HUES48 (cell line): Measurements from ENCODE around the gene ARHGEF17.

Experiments used
- H3K27ac ChIP-seq: one replicate; pipeline ENCODE4 v1.7.0; 2013; ENCODE audit warnings: low read depth, low read length, inconsistent platforms
- H3K27me3 ChIP-seq: 2 replicates; pipeline ENCODE4 v1.6.1; 2013; ENCODE audit warnings: mild to moderate bottlenecking, low read length; ENCODE audit not compliant: control insufficient read depth, insufficient read depth
- H3K36me3 ChIP-seq: 2 replicates; pipeline ENCODE4 v1.6.1; 2013; ENCODE audit warnings: low read length; ENCODE audit not compliant: control insufficient read depth, insufficient read depth
- H3K4me1 ChIP-seq: 2 replicates; pipeline ENCODE4 v1.6.1; 2013; ENCODE audit warnings: mild to moderate bottlenecking, low read length; ENCODE audit not compliant: control insufficient read depth, insufficient read depth
- H3K4me3 ChIP-seq: 2 replicates; pipeline ENCODE4 v1.5.1; 2013; ENCODE audit warnings: mild to moderate bottlenecking, low read depth, low read length
- H3K9ac ChIP-seq: 2 replicates; pipeline ENCODE4 v1.6.1; 2013; ENCODE audit warnings: mild to moderate bottlenecking, low read depth, low read length, moderate library complexity
- H3K9me3 ChIP-seq: 2 replicates; pipeline ENCODE4 v1.6.1; 2013; ENCODE audit warnings: low read length; ENCODE audit not compliant: control insufficient read depth, insufficient read depth

Gene ARHGEF17

DNA sequence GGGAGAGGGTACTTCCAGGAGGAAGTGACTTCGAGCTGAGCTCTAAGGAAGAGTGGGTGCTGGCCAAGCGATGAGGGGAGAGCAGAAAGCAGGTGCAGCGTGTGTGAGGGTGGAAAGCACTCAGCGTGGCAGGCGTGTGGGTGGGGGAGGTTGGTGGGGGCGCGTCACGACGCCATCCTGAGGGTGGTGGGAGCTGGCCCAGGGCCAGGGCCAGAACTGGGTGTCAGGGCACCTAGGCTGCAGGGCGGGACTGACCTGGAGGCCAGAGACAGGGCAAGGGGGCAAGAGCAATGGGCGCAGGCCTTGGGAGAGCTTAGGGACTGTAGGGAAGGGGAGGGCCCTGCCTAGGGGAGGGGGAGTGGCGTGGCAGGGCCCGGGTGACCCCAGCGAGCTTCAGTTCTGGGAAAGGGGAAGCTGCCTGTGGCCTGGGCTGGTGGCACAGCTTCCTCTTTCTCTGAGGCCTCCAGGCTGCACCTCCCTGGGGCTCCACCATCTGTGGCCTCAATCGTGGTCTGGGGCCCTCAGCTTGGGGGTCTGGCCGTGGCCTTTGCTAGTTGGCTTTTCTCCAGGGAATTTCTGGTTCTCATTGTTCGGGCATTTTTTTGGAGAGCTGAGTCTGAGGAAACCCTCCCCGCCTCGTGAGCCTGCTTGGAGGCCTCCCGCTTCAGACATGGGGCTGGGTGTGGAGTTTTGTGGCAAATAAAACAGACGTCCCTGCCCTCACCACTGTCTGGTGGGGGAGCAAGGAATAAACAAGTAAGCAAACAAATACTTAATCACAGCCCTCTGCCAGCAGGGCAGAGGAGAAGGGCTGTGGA lies 77.0 kb downstream of the ARHGEF17 start:
- Histone ChIP-seq H3K36me3 (no peaks in the 10 kb centered on the region), H3K27ac (no peak overlapping the region), H3K27me3 (no peaks in the 10 kb centered on the region), H3K4me3 (no peak overlapping the region), H3K9ac (no peak overlapping the region), H3K9me3 (no peaks in the 10 kb centered on the region), H3K4me1 (peaks cover 8% of the 10 kb centered on the region; the same call in 1 of the 2 replicates)

- no peak overlapping the region for H3K27ac ChIP-seq
- no peaks in the 10 kb centered on the region for H3K9me3 ChIP-seq
- no peak overlapping the region for H3K9ac ChIP-seq
- H3K4me1 ChIP-seq, result peaks cover 8% of the 10 kb centered on the region; the same call in 1 of the 2 replicates
- no peaks in the 10 kb centered on the region for H3K36me3 ChIP-seq
- no peak overlapping the region for H3K4me3 ChIP-seq
- no peaks in the 10 kb centered on the region for H3K27me3 ChIP-seq
Observed at GRCh38 chr11:73386016-73386415, 77.9 kb downstream of the ARHGEF17 start.

DNA sequence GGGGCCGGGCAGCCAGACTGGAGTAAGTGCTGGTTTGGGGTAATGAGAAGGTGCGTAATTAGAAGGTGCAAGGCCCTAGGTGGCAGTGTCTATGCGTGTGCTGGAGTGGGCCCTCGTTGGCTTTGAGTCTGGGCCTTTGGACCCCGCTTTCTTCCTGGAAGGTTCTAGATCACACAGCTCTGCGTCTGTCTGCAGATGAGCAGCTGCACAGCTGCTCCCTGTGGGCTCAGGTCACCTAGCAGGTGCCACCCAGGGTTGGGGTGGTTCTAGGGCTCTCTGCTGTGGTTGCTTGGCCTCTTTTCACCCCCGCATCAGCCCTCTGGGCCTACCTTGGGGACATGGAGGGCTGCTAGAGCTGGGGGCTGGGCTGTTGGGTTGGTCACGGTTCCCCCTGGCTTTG lies 78.5 kb downstream of the ARHGEF17 start:
- Histone ChIP-seq H3K4me1 (peaks cover 8% of the 10 kb centered on the region; the same call in 1 of the 2 replicates), H3K9me3 (no peaks in the 10 kb centered on the region), H3K4me3 (no peak overlapping the region), H3K27ac (no peak overlapping the region), H3K36me3 (no peaks in the 10 kb centered on the region), H3K9ac (no peak overlapping the region), H3K27me3 (no peaks in the 10 kb centered on the region)

DNA sequence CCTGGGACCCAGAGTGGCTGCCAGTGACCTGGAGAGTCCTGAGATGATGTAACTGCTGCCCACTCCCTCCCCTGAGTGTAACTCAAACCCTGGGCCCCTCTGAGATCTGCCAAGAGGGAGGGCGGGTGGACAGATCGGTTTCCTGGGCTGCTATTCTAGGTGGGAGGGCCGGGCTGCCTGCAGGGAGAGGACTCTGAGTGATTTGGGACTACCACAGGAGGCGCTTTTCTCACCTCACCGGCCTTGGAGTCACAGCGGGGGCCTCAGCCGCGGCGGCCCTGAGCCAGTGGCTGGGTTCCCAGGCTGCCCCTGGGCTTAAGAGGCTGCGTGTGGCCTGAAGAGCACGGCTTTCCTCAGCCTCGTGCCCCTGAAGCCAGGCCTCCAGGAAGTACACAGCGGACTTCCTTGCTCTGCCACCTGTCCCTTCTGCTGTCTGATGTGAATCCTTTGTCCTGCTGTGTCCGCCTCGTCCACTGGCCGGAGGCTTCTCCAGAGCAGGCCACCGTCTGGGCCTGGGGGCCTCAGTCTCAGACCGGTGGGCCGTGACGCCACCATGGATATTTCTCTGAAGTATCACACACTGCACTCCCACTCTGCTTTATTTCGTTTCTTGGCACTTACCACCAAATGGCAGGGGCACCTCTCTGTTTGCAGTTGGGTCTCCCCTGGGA lies 79.7 kb downstream of the ARHGEF17 start:
- Histone ChIP-seq H3K4me1 (peaks cover 8% of the 10 kb centered on the region; the same call in 1 of the 2 replicates), H3K9ac (no peak overlapping the region), H3K4me3 (no peak overlapping the region)

DNA sequence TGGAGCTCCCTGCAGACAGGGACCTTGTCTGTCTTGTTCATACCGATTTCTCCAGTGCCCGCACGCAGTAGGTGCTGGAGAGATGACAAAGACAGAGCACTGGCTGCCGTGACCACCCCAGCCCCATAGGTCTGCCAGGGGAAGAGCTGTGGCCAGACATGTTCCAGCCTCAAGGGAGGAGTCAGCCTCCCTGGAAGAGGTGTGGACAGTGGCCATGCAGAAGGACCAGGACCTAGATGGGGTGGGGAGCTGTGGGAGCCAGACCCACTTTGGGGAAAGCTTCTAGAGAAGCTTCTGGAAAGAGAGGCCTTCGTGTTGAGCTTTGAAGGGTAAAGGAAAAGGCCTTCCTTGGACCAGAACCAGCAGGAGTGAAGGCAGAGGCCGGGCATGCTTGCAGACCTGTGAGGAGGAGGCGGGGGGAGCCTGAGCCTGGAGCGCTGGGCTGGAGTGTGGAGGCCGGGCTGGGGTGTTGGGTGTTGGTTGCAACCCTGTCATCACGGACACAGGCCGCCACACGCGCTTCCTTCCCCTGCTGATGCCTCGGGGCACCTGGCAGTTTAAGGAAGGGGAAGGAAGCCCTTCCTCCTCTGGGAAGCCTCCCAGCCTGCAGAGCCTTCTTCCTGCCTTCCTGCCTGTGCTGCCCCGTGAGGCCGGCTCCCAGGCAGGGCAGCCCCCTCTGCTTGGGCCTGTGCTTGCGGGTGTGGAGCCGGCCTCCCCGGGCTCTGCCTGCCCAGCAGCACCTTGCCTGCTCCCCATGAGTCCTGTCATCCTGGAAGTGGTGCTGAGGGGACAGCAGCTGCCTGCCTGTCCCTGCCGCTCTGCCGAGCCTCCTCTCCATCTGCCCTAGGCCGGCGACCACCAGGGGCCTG lies 80.4 kb downstream of the ARHGEF17 start:
- peaks cover 5% of the 10 kb centered on the region; the same call in 1 of the 2 replicates for H3K4me1 ChIP-seq
- H3K9ac ChIP-seq, result no peak overlapping the region
- no peaks in the 10 kb centered on the region for H3K9me3 ChIP-seq
- H3K27ac ChIP-seq, result no peak overlapping the region
- no peaks in the 10 kb centered on the region for H3K27me3 ChIP-seq
- H3K4me3 ChIP-seq, result no peak overlapping the region
- H3K36me3 ChIP-seq, result no peaks in the 10 kb centered on the region

More for the DNA sequence above, 79.7 kb downstream of the ARHGEF17 start:
- Histone ChIP-seq H3K9me3 (no peaks in the 10 kb centered on the region), H3K27ac (no peak overlapping the region), H3K27me3 (no peaks in the 10 kb centered on the region), H3K36me3 (no peaks in the 10 kb centered on the region)

DNA sequence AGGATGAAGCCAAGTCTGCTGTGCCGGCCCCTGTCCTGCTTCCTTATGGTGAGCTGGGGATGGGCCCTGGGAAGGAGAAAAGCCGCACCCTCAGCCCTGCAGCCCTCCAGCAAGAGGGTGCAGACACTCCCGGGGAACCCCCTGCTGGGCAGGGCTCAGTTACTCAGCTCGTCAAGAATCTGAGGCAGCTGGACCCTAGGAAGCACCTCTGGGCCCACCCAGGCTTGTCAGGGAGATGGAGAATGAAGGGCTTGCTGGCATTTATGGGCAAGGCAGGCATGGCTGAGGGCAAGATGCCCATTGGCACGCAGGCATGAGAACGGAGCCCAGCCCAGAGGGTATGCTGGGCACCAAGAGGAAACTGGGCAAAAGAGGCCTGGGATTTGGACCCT lies 81.1 kb downstream of the ARHGEF17 start:
- Histone ChIP-seq H3K4me1 (no peaks in the 10 kb centered on the region; the same call in 1 of the 2 replicates), H3K9ac (no peak overlapping the region), H3K9me3 (no peaks in the 10 kb centered on the region), H3K4me3 (no peak overlapping the region), H3K27me3 (no peaks in the 10 kb centered on the region), H3K27ac (no peak overlapping the region), H3K36me3 (no peaks in the 10 kb centered on the region)

GRCh38 chr11:73389916-73390315 lies 81.8 kb downstream of the ARHGEF17 start:
- H3K36me3 ChIP-seq, result no peaks in the 10 kb centered on the region
- H3K9ac ChIP-seq, result no peak overlapping the region
- H3K4me1 ChIP-seq, result no peaks in the 10 kb centered on the region; the same call in 1 of the 2 replicates
- H3K9me3 ChIP-seq, result no peaks in the 10 kb centered on the region
- no peak overlapping the region for H3K4me3 ChIP-seq
- H3K27me3 ChIP-seq, result no peaks in the 10 kb centered on the region
- H3K27ac ChIP-seq, result no peak overlapping the region

DNA sequence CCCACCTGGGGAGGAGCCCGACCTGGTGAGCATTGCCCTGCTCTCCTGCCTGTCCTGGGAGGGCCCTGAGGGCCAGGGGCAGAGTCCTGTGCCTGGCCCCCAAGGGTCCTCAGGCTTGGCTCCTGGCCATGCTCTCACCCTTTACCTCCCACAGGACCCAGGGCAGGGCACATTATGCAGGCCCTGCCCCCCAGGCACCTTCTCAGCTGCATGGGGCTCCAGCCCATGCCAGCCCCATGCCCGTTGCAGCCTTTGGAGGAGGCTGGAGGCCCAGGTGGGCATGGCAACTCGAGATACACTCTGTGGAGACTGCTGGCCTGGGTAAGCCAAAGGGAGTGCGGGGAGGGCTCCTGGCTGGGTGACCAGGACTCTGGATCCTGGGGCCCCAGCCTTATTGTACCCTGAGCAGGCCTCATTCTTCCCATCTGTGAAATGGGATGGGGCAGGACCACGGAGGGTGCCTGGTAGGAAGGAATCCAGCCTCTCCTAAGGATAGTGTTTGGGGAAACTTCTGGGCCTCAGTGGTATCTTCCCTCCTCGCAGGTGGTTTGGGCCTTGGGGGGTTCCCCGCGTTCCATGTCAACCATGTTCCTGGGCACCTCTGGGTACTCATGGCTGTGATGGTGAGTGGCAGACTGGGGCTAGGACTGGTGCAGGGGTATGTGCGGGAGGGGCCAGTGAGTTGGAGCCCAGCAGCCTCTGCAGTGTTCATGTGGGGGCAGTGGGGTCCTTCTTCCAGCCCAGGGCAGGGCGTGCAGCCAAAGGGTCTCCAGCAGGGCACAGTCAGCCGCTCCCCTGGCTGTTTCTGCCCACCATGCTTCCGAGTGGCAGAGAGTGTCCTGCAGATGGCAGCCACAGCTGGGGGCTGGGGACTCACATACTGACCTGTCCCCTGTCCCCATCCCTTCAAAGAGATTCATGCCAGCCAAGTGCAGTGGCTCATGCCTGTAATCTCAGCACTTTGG lies 82.8 kb downstream of the ARHGEF17 start:
- no peaks in the 10 kb centered on the region for H3K36me3 ChIP-seq
- H3K27ac ChIP-seq, result no peak overlapping the region
- H3K27me3 ChIP-seq, result no peaks in the 10 kb centered on the region
- H3K4me3 ChIP-seq, result no peak overlapping the region
- H3K9ac ChIP-seq, result no peak overlapping the region
- no peaks in the 10 kb centered on the region; the same call in 1 of the 2 replicates for H3K4me1 ChIP-seq
- no peaks in the 10 kb centered on the region for H3K9me3 ChIP-seq

GRCh38 chr11:73391665-73392064 lies 83.6 kb downstream of the ARHGEF17 start:
- Histone ChIP-seq H3K36me3 (no peaks in the 10 kb centered on the region), H3K4me1 (no peaks in the 10 kb centered on the region; the same call in 1 of the 2 replicates), H3K4me3 (no peak overlapping the region), H3K9ac (no peak overlapping the region), H3K27me3 (no peaks in the 10 kb centered on the region), H3K27ac (no peak overlapping the region), H3K9me3 (no peaks in the 10 kb centered on the region)
